NT2/D1 (cell line): ENCODE measurements around the gene REP15.

Experiments
- YY1 ChIP-seq: IDR thresholded peaks from 2 replicates; pipeline ENCODE4 v1.6.1; 2011; ENCODE audit not compliant: insufficient read length, insufficient read depth
- ZNF274 ChIP-seq: IDR thresholded peaks from 2 replicates; pipeline ENCODE4 v1.6.1; 2011; ENCODE audit warnings: mild to moderate bottlenecking, low read depth, low read length

- TF ChIP-seq ZNF274, result no peak
- no peak for TF ChIP-seq YY1
Measured at GRCh38 chr12:27709932-27710591, 13.8 kb downstream of the REP15 start.
